ENCODE measurements around the gene IRX4.

The IRX4 gene

GRCh38 chr5:1834022-1834551 lies 48.6 kb downstream of the IRX4 start:
- DNase-seq: no peak

- no peak for DNase-seq
Measured at GRCh38 chr5:1833264-1834021, 49.3 kb downstream of the IRX4 start.

GRCh38 chr5:1832511-1833250 lies 50.0 kb downstream of the IRX4 start:
- DNase-seq: no peak

GRCh38 chr5:1831677-1832313 lies 50.9 kb downstream of the IRX4 start:
- no peak for DNase-seq

- DNase-seq: no peak
Measured at GRCh38 chr5:1831257-1831656, 51.5 kb downstream of the IRX4 start.

- DNase-seq: no peak
Measured at GRCh38 chr5:1830571-1831228, 52.0 kb downstream of the IRX4 start.

- DNase-seq: no peak
Measured at GRCh38 chr5:1827886-1828397, 54.8 kb downstream of the IRX4 start.

All from DMS 273 treated with DMSO at 0.1 percent for 48 hours (cell line).